DND-41 (cell line): ENCODE measurements around the gene DOC2A.

ENCODE experiments used
- ATAC-seq: fragments of 200-7000 bp; cut with Tn5 transposase; 3 replicates; pipeline ENCODE4 v1.9.1; 2021; ENCODE audit warnings: low read depth; ENCODE audit not compliant: insufficient read depth
- DNase-seq: peaks from one replicate; pipeline ENCODE4 v3.0.0-alpha.2; 2020
- H2AFZ ChIP-seq: 2 replicates; pipeline ENCODE4 v1.6.0; 2012; ENCODE audit warnings: low read depth, low read length
- H3K27ac ChIP-seq: 2 replicates; pipeline ENCODE4 v1.5.1; 2012; ENCODE audit warnings: low read length, inconsistent platforms
- H3K27me3 ChIP-seq: fragments of 200-600 bp; sonication (generic); 2 replicates; pipeline ENCODE4 v1.6.0; 2012; ENCODE audit warnings: low read length, mild to moderate bottlenecking, inconsistent platforms; ENCODE audit not compliant: insufficient read depth, poor library complexity
- H3K36me3 ChIP-seq: 2 replicates; pipeline ENCODE4 v1.5.1; 2012; ENCODE audit warnings: low read length, inconsistent platforms; ENCODE audit not compliant: insufficient read depth
- H3K4me1 ChIP-seq: 2 replicates; pipeline ENCODE4 v1.5.1; 2012; ENCODE audit warnings: mild to moderate bottlenecking, low read length; ENCODE audit not compliant: insufficient read depth
- H3K4me2 ChIP-seq: 2 replicates; pipeline ENCODE4 v1.6.0; 2012; ENCODE audit warnings: mild to moderate bottlenecking, moderate library complexity, low read length, inconsistent platforms; ENCODE audit not compliant: insufficient read depth
- H3K4me3 ChIP-seq, 2 experiments: fragments of 200-600 bp in 1 of 2; shearing (Covaris generic) in 1 of 2; 2 replicates each; pipeline ENCODE4 v1.5.1; 2012 to 2016; ENCODE audit warnings: inconsistent platforms in 2 of 2, low read length in 2 of 2, mild to moderate bottlenecking in 2 of 2, low read depth in 1 of 2, moderate library complexity in 1 of 2
- H3K79me2 ChIP-seq: 2 replicates; pipeline ENCODE4 v1.6.0; 2012; ENCODE audit warnings: low read length, inconsistent platforms; ENCODE audit not compliant: insufficient read depth
- H3K9ac ChIP-seq: 2 replicates; pipeline ENCODE4 v1.6.0; 2012; ENCODE audit warnings: low read depth, mild to moderate bottlenecking, inconsistent platforms, low read length, moderate library complexity
- H3K9me3 ChIP-seq: 2 replicates; pipeline ENCODE4 v1.5.1; 2012; ENCODE audit warnings: low read length, moderate library complexity, mild to moderate bottlenecking, inconsistent platforms; ENCODE audit not compliant: insufficient read depth, severe bottlenecking
- H4K20me1 ChIP-seq: 2 replicates; pipeline ENCODE4 v1.6.0; 2012; ENCODE audit warnings: low read length; ENCODE audit not compliant: insufficient read depth
- CTCF ChIP-seq: IDR thresholded peaks from 2 replicates; pipeline ENCODE4 v1.5.1; 2012; ENCODE audit warnings: borderline replicate concordance, low read length, moderate library complexity, mild to moderate bottlenecking; ENCODE audit not compliant: poor library complexity, severe bottlenecking; ENCODE audit errors: extremely low read depth
- EZH2 ChIP-seq: IDR thresholded peaks from 3 replicates; pipeline ENCODE4 v1.6.1; 2012; ENCODE audit warnings: borderline replicate concordance, low read depth, mild to moderate bottlenecking, moderate library complexity, low read length, inconsistent platforms; ENCODE audit not compliant: severe bottlenecking

Gene DOC2A

GRCh38 chr16:29978564-29979270 is 32.1 kb downstream of the DOC2A start:
- DNase-seq, result no peak
- H3K9ac ChIP-seq, result no peak overlapping the region

GRCh38 chr16:29978081-29978480 is 32.7 kb downstream of the DOC2A start:
- no peak overlapping the region for H3K27ac ChIP-seq
- no peak for ATAC-seq
- peaks cover 64% of the 10 kb centered on the region for H3K36me3 ChIP-seq

More at GRCh38 chr16:29978564-29979270, 32.1 kb downstream of the DOC2A start:
- no peak overlapping the region for H3K4me3 ChIP-seq
- no peaks in the 10 kb centered on the region for H3K9me3 ChIP-seq
- no peaks in the 10 kb centered on the region for H3K27me3 ChIP-seq
- peaks cover 48% of the 10 kb centered on the region for H3K79me2 ChIP-seq
- no peak overlapping the region for H3K27ac ChIP-seq
- H3K36me3 ChIP-seq, result peaks cover 69% of the 10 kb centered on the region
- TF ChIP-seq EZH2, result no peak
- no peak for TF ChIP-seq CTCF
- H4K20me1 ChIP-seq, result peaks cover 48% of the 10 kb centered on the region
- H2AFZ ChIP-seq, result no peak overlapping the region
- ATAC-seq, result no peak
- peaks cover 34% of the 10 kb centered on the region for H3K4me1 ChIP-seq
- no peak overlapping the region for H3K4me2 ChIP-seq

GRCh38 chr16:29977063-29977825 is 33.6 kb downstream of the DOC2A start:
- Histone ChIP-seq H3K9ac (peak overlapping the region; percentile 90; the same call in 1 of the 2 replicates), H3K4me3 (no peak overlapping the region), H4K20me1 (peaks cover 48% of the 10 kb centered on the region), H2AFZ (no peak overlapping the region), H3K79me2 (peaks cover 49% of the 10 kb centered on the region), H3K4me1 (peaks cover 45% of the 10 kb centered on the region), H3K9me3 (no peaks in the 10 kb centered on the region), H3K4me2 (peak overlapping the region; percentile 79; the same call in 1 of the 2 replicates), H3K27ac (no peak overlapping the region; the same call in 1 of the 2 replicates), H3K36me3 (peaks cover 63% of the 10 kb centered on the region), H3K27me3 (no peaks in the 10 kb centered on the region)
- DNase-seq (no peak), ATAC-seq (no peak)
- TF ChIP-seq EZH2 (no peak), CTCF (no peak)

More at GRCh38 chr16:29978081-29978480, 32.7 kb downstream of the DOC2A start:
- peaks cover 48% of the 10 kb centered on the region for H4K20me1 ChIP-seq
- TF ChIP-seq EZH2, result no peak
- no peaks in the 10 kb centered on the region for H3K27me3 ChIP-seq
- no peaks in the 10 kb centered on the region for H3K9me3 ChIP-seq
- no peak overlapping the region for H3K4me3 ChIP-seq
- H3K4me1 ChIP-seq, result peaks cover 39% of the 10 kb centered on the region
- no peak overlapping the region for H3K4me2 ChIP-seq
- no peak overlapping the region for H3K9ac ChIP-seq
- H3K79me2 ChIP-seq, result peaks cover 49% of the 10 kb centered on the region
- no peak for DNase-seq
- H2AFZ ChIP-seq, result no peak overlapping the region
